K562 (cell line): ENCODE data around the gene BET1L. TPM values are rescaled to one million over a fixed set of nuclear protein-coding genes. Genes with fewer than 3 reads are reported as not detected.

Experiments used
- ATF7 ChIP-seq: fragments of 450-650 bp; IDR thresholded peaks from 2 replicates; pipeline ENCODE4 v1.7.1; 2014; ENCODE audit warnings: mild to moderate bottlenecking, moderate library complexity
- CHD1 ChIP-seq: fragments of 200-600 bp; sonication (generic); IDR thresholded peaks from one replicate; pipeline ENCODE4 v1.6.1; 2012; ENCODE audit warnings: mild to moderate bottlenecking, moderate library complexity, low read length, inconsistent platforms
- ESRRA ChIP-seq: fragments of 450-650 bp; IDR thresholded peaks from 2 replicates; pipeline ENCODE4 v1.6.1; 2014; ENCODE audit warnings: low read depth, mild to moderate bottlenecking, moderate library complexity, borderline replicate concordance
- GTF2E2 ChIP-seq: fragments of 200-800 bp; sonication (Bioruptor generic); IDR thresholded peaks from 2 replicates; pipeline ENCODE4 v1.6.1; 2016; ENCODE audit warnings: missing genetic modification characterization, missing compliant biosample characterization
- HNRNPLL ChIP-seq: fragments of 200-400 bp; formaldehyde crosslinking; IDR thresholded peaks from 2 replicates; pipeline ENCODE4 v1.6.1; 2017; ENCODE audit warnings: low read length, low read depth, mild to moderate bottlenecking; ENCODE audit not compliant: poor library complexity, severe bottlenecking
- KLF1 ChIP-seq: fragments of 450-650 bp; IDR thresholded peaks from 2 replicates; pipeline ENCODE4 v1.6.1; 2016; ENCODE audit warnings: missing genetic modification characterization, missing compliant biosample characterization
- PHB ChIP-seq: fragments of 250-450 bp; sonication (Bioruptor Pico); IDR thresholded peaks from 2 replicates; pipeline ENCODE4 v1.5.0; 2021
- SIN3B ChIP-seq: fragments of 450-650 bp; IDR thresholded peaks from 2 replicates; pipeline ENCODE4 v1.6.1; 2017; ENCODE audit warnings: low read depth, mild to moderate bottlenecking, moderate library complexity
- SRSF7 ChIP-seq: fragments of 200-400 bp; formaldehyde crosslinking; optimal IDR thresholded peaks from 2 replicates; pipeline ENCODE3; 2017; ENCODE audit warnings: mild to moderate bottlenecking, low read depth, low read length
- SUPT5H ChIP-seq: fragments of 450-650 bp; IDR thresholded peaks from 2 replicates; pipeline ENCODE4 v1.6.1; 2016
- TAF9B ChIP-seq: fragments of 450-650 bp; IDR thresholded peaks from 2 replicates; pipeline ENCODE4 v1.6.1; 2018; ENCODE audit warnings: mild to moderate bottlenecking; ENCODE audit not compliant: partially characterized antibody
- ZBED1 ChIP-seq: IDR thresholded peaks from 2 replicates; pipeline ENCODE4 v1.6.1; 2014
- ZNF12 ChIP-seq: sonication (generic); formaldehyde crosslinking; IDR thresholded peaks from 2 replicates; pipeline ENCODE4 v1.4.0; 2020; ENCODE audit warnings: mild to moderate bottlenecking, missing genetic modification reagents
- ZZZ3 ChIP-seq: fragments of 450-650 bp; IDR thresholded peaks from 2 replicates; pipeline ENCODE4 v1.6.1; 2016; ENCODE audit warnings: antibody characterized with exemption, mild to moderate bottlenecking, moderate library complexity
- polyA plus RNA-seq, 8 experiments: library from polyadenylated mRNA; depleted of rRNA in 4 of 8; stranded (reverse) in 5 of 8; unstranded in 3 of 8; fragments of >200 nt; fragmentation: Nextera tagmentation in 2 of 8; fragmentation: Illumina TruSeq in 1 of 8; extraction: Ambion mirVana in 2 of 8; extraction: Trizol in 1 of 8; gene quantifications; 2 replicates each; pipeline versions ENCODE4 v1.2.1 to v1.2.3, GENCODE V29; 2011 to 2014; ENCODE audit warnings: inconsistent platforms in 1 of 8, missing spikeins in 1 of 8
- total RNA-seq, 7 experiments: library from RNA; depleted of rRNA in 6 of 7; stranded (reverse); fragments of >200 nt in 6 of 7; fragmentation: Illumina TruSeq in 2 of 7; extraction: Trizol in 2 of 7; gene quantifications; 2 replicates each; pipeline versions ENCODE4 v1.2.1 to v1.2.3, GENCODE V29; 2011 to 2021; ENCODE audit warnings: low replicate concordance in 1 of 7
- TF ChIP-seq, protein P1 (sequence below): fragments of 200-800 bp; sonication (Bioruptor generic); IDR thresholded peaks from 2 replicates; pipeline ENCODE4 v1.6.1; 2016; ENCODE audit warnings: missing genetic modification characterization, missing compliant biosample characterization
- TF ChIP-seq, protein P2 (sequence below): fragments of 450-650 bp; formaldehyde crosslinking; IDR thresholded peaks from 2 replicates; pipeline ENCODE4 v1.4.0; 2020; ENCODE audit warnings: mild to moderate bottlenecking, moderate library complexity
- TF ChIP-seq, protein P3 (sequence below), 2 experiments: IDR thresholded peaks; 2 replicates each; pipeline ENCODE4 v1.6.1; 2011; ENCODE audit warnings: borderline replicate concordance in 1 of 2, control low read depth in 1 of 2, low read depth in 1 of 2, low read length in 1 of 2, mild to moderate bottlenecking in 1 of 2, mixed read lengths in 1 of 2, moderate library complexity in 1 of 2; ENCODE audit not compliant: insufficient read depth in 1 of 2, insufficient read length in 1 of 2, poor library complexity in 1 of 2, severe bottlenecking in 1 of 2; ENCODE audit errors: extremely low read depth in 1 of 2
- TF ChIP-seq, protein P4 (sequence below): fragments of 450-650 bp; formaldehyde crosslinking; IDR thresholded peaks from 2 replicates; pipeline ENCODE4 v1.4.0; 2020; ENCODE audit warnings: mild to moderate bottlenecking

The BET1L gene
- total and polyA plus RNA-seq, 9 of the 15 experiments (the other 6 are each of a cell fraction or from before 2014, with no cell fraction given): 9.9 to 69.1 (median 19.9) TPM

DNA sequence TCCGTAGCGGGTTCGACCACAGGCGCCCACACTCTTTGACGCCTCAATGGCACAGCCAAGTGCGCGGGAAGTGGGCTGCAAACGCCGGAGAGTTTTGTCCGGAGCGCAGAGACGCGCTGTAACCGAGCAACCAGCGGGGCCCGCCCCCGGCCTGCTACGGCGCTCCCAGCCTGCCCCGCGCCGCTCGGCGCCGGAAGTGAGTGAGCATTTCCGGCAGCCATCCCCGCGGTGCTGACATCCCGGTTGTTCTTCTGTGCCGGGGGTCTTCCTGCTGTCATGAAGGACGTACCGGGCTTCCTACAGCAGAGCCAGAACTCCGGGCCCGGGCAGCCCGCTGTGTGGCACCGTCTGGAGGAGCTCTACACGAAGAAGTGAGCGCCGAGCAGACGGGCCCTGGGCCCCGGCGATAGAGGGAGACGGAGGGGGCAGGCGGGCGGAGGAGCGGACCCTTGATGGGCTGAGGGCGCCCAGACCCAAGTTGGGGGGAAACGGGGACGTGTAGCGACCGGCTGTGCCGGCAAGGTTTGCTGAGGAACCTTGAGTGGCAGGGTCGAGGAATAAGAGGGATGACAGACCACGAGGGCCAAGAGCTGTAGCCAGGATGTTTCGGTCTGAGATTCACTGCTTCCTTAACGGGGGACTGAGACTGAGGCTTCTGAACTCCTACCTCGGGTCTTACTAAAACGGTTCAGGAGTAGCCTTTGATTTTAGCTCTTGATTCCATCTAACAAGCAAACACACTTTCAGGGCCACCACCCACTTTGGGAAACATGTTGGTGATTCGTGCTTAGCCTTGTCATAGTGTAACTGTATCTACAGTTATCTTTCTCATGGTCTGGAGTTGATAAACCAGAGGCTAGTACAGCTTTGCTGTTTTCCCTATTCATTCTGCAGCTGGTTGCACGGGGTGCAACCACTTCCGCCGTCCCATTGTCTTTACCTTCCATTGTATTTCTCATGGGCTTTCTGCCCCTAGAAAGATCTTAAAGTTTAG is 29.9 kb upstream of the BET1L start, which contains the start of gene PSMD13 (continued):
- TF ChIP-seq, protein P1, sequence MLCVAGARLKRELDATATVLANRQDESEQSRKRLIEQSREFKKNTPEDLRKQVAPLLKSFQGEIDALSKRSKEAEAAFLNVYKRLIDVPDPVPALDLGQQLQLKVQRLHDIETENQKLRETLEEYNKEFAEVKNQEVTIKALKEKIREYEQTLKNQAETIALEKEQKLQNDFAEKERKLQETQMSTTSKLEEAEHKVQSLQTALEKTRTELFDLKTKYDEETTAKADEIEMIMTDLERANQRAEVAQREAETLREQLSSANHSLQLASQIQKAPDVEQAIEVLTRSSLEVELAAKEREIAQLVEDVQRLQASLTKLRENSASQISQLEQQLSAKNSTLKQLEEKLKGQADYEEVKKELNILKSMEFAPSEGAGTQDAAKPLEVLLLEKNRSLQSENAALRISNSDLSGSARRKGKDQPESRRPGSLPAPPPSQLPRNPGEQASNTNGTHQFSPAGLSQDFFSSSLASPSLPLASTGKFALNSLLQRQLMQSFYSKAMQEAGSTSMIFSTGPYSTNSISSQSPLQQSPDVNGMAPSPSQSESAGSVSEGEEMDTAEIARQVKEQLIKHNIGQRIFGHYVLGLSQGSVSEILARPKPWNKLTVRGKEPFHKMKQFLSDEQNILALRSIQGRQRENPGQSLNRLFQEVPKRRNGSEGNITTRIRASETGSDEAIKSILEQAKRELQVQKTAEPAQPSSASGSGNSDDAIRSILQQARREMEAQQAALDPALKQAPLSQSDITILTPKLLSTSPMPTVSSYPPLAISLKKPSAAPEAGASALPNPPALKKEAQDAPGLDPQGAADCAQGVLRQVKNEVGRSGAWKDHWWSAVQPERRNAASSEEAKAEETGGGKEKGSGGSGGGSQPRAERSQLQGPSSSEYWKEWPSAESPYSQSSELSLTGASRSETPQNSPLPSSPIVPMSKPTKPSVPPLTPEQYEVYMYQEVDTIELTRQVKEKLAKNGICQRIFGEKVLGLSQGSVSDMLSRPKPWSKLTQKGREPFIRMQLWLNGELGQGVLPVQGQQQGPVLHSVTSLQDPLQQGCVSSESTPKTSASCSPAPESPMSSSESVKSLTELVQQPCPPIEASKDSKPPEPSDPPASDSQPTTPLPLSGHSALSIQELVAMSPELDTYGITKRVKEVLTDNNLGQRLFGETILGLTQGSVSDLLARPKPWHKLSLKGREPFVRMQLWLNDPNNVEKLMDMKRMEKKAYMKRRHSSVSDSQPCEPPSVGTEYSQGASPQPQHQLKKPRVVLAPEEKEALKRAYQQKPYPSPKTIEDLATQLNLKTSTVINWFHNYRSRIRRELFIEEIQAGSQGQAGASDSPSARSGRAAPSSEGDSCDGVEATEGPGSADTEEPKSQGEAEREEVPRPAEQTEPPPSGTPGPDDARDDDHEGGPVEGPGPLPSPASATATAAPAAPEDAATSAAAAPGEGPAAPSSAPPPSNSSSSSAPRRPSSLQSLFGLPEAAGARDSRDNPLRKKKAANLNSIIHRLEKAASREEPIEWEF (CRISPR knock-in tag): no peak
- peak; percentile 91 for TF ChIP-seq HNRNPLL
- peak; percentile 92 for TF ChIP-seq SIN3B
- TF ChIP-seq CHD1: peak; percentile 7
- no peak for TF ChIP-seq PHB (CRISPR knock-in tag)
- no peak for TF ChIP-seq SRSF7
- no peak for TF ChIP-seq ZBED1
- TF ChIP-seq GTF2E2 (tag): 0 out of 2 replicates have a peak, but pooled peaks have one; percentile 73
- peak; percentile 71; the same call in 1 of the 2 replicates for TF ChIP-seq ATF7
- TF ChIP-seq, protein P2, sequence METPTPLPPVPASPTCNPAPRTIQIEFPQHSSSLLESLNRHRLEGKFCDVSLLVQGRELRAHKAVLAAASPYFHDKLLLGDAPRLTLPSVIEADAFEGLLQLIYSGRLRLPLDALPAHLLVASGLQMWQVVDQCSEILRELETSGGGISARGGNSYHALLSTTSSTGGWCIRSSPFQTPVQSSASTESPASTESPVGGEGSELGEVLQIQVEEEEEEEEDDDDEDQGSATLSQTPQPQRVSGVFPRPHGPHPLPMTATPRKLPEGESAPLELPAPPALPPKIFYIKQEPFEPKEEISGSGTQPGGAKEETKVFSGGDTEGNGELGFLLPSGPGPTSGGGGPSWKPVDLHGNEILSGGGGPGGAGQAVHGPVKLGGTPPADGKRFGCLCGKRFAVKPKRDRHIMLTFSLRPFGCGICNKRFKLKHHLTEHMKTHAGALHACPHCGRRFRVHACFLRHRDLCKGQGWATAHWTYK: 0 out of 2 replicates have a peak, but pooled peaks have one; percentile 43
- TF ChIP-seq, protein P3, sequence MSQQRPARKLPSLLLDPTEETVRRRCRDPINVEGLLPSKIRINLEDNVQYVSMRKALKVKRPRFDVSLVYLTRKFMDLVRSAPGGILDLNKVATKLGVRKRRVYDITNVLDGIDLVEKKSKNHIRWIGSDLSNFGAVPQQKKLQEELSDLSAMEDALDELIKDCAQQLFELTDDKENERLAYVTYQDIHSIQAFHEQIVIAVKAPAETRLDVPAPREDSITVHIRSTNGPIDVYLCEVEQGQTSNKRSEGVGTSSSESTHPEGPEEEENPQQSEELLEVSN (IDR thresholded peaks at IDR 0.05; ENCODE audit: borderline replicate concordance in 1 of 2, extremely low read depth in 1 of 2, insufficient read depth in 1 of 2, insufficient read length in 1 of 2, low read depth in 1 of 2, low read length in 1 of 2, poor library complexity in 1 of 2, severe bottlenecking in 1 of 2): peak; percentile 48 to 77
- peak; percentile 83 for TF ChIP-seq SUPT5H
- TF ChIP-seq ZZZ3: no peak
- peak; percentile 77 for TF ChIP-seq TAF9B
- 0 out of 2 replicates have a peak, but pooled peaks have one; percentile 66 for TF ChIP-seq KLF1
- TF ChIP-seq ZNF12 (CRISPR knock-in tag): 0 out of 2 replicates have a peak, but pooled peaks have one; percentile 16
- 0 out of 2 replicates have a peak, but pooled peaks have one; percentile 48 for TF ChIP-seq ESRRA
- TF ChIP-seq, protein P4, sequence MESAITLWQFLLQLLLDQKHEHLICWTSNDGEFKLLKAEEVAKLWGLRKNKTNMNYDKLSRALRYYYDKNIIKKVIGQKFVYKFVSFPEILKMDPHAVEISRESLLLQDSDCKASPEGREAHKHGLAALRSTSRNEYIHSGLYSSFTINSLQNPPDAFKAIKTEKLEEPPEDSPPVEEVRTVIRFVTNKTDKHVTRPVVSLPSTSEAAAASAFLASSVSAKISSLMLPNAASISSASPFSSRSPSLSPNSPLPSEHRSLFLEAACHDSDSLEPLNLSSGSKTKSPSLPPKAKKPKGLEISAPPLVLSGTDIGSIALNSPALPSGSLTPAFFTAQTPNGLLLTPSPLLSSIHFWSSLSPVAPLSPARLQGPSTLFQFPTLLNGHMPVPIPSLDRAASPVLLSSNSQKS (CRISPR knock-in tag): no peak
